ENCODE data around the gene GRM5.
"Not testable (repeated sequence)": the region's sequence is repeated elsewhere in the genome, so short reads cannot be mapped to it uniquely, and the experiment has no call there.

Gene GRM5

GRCh38 chr11:89065651-89066201 lies at the start of gene GRM5:
Gene GRM5, minus strand, starts transcription at chr11:89065982. Its CDS starts 18,110 bp downstream, at chr11:89047872.
- FAIRE-seq = not testable (repeated sequence)

GRCh38 chr11:89097956-89098355 lies 32.2 kb upstream of the GRM5 start:
- peak; percentile 75 for FAIRE-seq

- FAIRE-seq = not testable (repeated sequence)
Observed at GRCh38 chr11:89093806-89094205, 28.0 kb upstream of the GRM5 start.

- not testable (repeated sequence) for FAIRE-seq
Observed at GRCh38 chr11:89084951-89085350, 19.2 kb upstream of the GRM5 start.

GRCh38 chr11:89070911-89071310 lies 5.1 kb upstream of the GRM5 start:
- FAIRE-seq = not testable (repeated sequence)

GRCh38 chr11:89067264-89067663 lies 1.5 kb upstream of the GRM5 start:
- no peak for FAIRE-seq

- FAIRE-seq = no peak
Observed at GRCh38 chr11:89065066-89065465, 716 bp downstream of the GRM5 start.

- FAIRE-seq = not testable (repeated sequence)
Observed at GRCh38 chr11:89063481-89063951, 2.3 kb downstream of the GRM5 start.

GRCh38 chr11:89062771-89063298 lies 2.9 kb downstream of the GRM5 start:
- not testable (repeated sequence) for FAIRE-seq

GRCh38 chr11:89061839-89062238 lies 3.9 kb downstream of the GRM5 start:
- not testable (repeated sequence) for FAIRE-seq

- not testable (repeated sequence) for FAIRE-seq
Observed at GRCh38 chr11:89057406-89057805, 8.4 kb downstream of the GRM5 start.

- FAIRE-seq = no peak
Observed at GRCh38 chr11:89052220-89052619, 13.6 kb downstream of the GRM5 start.

GRCh38 chr11:89047159-89047558 lies 18.6 kb downstream of the GRM5 start:
- not testable (repeated sequence) for FAIRE-seq

GRCh38 chr11:89043861-89044588 lies 21.8 kb downstream of the GRM5 start:
- not testable (repeated sequence) for FAIRE-seq

- FAIRE-seq = not testable (repeated sequence)
Observed at GRCh38 chr11:89029671-89030070, 36.1 kb downstream of the GRM5 start.

GRCh38 chr11:89021339-89021738 lies 44.4 kb downstream of the GRM5 start:
- no peak for FAIRE-seq

- not testable (repeated sequence) for FAIRE-seq
Observed at GRCh38 chr11:89019827-89020547, 45.8 kb downstream of the GRM5 start.

GRCh38 chr11:89016214-89016613 lies 49.6 kb downstream of the GRM5 start:
- FAIRE-seq = peak; percentile 6

- FAIRE-seq = no peak
Observed at GRCh38 chr11:89015614-89016013, 50.2 kb downstream of the GRM5 start.

- not testable (repeated sequence) for FAIRE-seq
Observed at GRCh38 chr11:89000852-89001251, 64.9 kb downstream of the GRM5 start.

- FAIRE-seq = no peak
Observed at GRCh38 chr11:88979641-88980040, 86.1 kb downstream of the GRM5 start.

- FAIRE-seq = not testable (repeated sequence)
Observed at GRCh38 chr11:88978992-88979391, 86.8 kb downstream of the GRM5 start.

- FAIRE-seq = not testable (repeated sequence)
Observed at GRCh38 chr11:88975441-88975840, 90.3 kb downstream of the GRM5 start.
